GM18858 (cell line): ENCODE results near the gene CLASP2.
"Not testable (repeated sequence)": the region's sequence is repeated elsewhere in the genome, so short reads cannot be mapped to it uniquely, and the experiment has no call there.

Experiments used
- ATAC-seq: cut with Tn5 transposase; IDR thresholded peaks from one replicate; pipeline ENCODE4 v1.9.1; 2021; ENCODE audit not compliant: unreplicated experiment

CLASP2 gene

GRCh38 chr3:33690341-33690740 is 27.7 kb downstream of the CLASP2 start:
- peak; percentile 38 for ATAC-seq

GRCh38 chr3:33687406-33688010 is 30.5 kb downstream of the CLASP2 start:
- no peak for ATAC-seq

- no peak for ATAC-seq
These were observed 35.3 kb downstream of the CLASP2 start for GRCh38 chr3:33682770-33683169.

- ATAC-seq = no peak
These were observed 36.4 kb downstream of the CLASP2 start for GRCh38 chr3:33681667-33682066.

GRCh38 chr3:33678073-33678472 is 40.0 kb downstream of the CLASP2 start:
- ATAC-seq = no peak

- ATAC-seq = not testable (repeated sequence)
These were observed 44.6 kb downstream of the CLASP2 start for GRCh38 chr3:33673436-33673835.

- no peak for ATAC-seq
These were observed 49.4 kb downstream of the CLASP2 start for GRCh38 chr3:33668618-33669017.

- no peak for ATAC-seq
These were observed 52.8 kb downstream of the CLASP2 start for GRCh38 chr3:33665294-33665693.

- ATAC-seq = no peak
These were observed 53.9 kb downstream of the CLASP2 start for GRCh38 chr3:33664195-33664594.

- ATAC-seq = no peak
These were observed 55.0 kb downstream of the CLASP2 start for GRCh38 chr3:33663042-33663441.

GRCh38 chr3:33659856-33660434 is 58.1 kb downstream of the CLASP2 start:
- ATAC-seq = no peak

- ATAC-seq = peak; percentile 67
These were observed 58.8 kb downstream of the CLASP2 start for GRCh38 chr3:33658991-33659848.

GRCh38 chr3:33658621-33658990 is 59.4 kb downstream of the CLASP2 start:
- no peak for ATAC-seq

GRCh38 chr3:33658039-33658438 is 60.0 kb downstream of the CLASP2 start:
- ATAC-seq = no peak

GRCh38 chr3:33652736-33653135 is 65.3 kb downstream of the CLASP2 start:
- no peak for ATAC-seq

GRCh38 chr3:33651101-33651500 is 67.0 kb downstream of the CLASP2 start:
- not testable (repeated sequence) for ATAC-seq

GRCh38 chr3:33650495-33650894 is 67.6 kb downstream of the CLASP2 start:
- no peak for ATAC-seq

- ATAC-seq = no peak
These were observed 69.3 kb downstream of the CLASP2 start for GRCh38 chr3:33648793-33649192.

- no peak for ATAC-seq
These were observed 71.6 kb downstream of the CLASP2 start for GRCh38 chr3:33646406-33646805.

- ATAC-seq = no peak
These were observed 72.9 kb downstream of the CLASP2 start for GRCh38 chr3:33645060-33645647.

- no peak for ATAC-seq
These were observed 73.5 kb downstream of the CLASP2 start for GRCh38 chr3:33644582-33644981.

- no peak for ATAC-seq
These were observed 75.2 kb downstream of the CLASP2 start for GRCh38 chr3:33642806-33643205.
